Measurements from ENCODE around the gene XRCC3.
"Not testable (repeated sequence)": the region's sequence is repeated elsewhere in the genome, so short reads cannot be mapped to it uniquely, and the experiment has no call there.

Gene XRCC3

GRCh38 chr14:103659631-103660030, 55.6 kb downstream of the XRCC3 start:
- no peak for DNase-seq

DNA sequence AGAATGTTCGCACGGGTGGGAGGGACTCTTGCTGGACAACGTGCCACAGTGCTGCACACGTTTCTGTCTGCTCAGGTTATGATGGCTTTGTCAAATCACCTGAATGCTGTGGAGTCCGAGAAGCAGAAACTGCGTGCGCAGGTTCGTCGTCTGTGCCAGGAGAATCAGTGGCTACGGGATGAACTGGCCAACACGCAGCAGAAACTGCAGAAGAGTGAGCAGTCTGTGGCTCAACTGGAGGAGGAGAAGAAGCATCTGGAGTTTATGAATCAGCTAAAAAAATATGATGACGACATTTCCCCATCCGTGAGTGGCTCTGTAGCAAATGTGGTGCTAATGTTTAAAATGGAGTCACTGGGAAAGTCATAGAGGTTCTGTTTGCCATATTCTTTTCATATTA, 57.8 kb downstream of the XRCC3 start:
- no peak for DNase-seq

- DNase-seq: no peak
These were observed 58.5 kb downstream of the XRCC3 start for GRCh38 chr14:103656756-103657133.

GRCh38 chr14:103656031-103656755, 59.1 kb downstream of the XRCC3 start:
- no peak for DNase-seq

DNA sequence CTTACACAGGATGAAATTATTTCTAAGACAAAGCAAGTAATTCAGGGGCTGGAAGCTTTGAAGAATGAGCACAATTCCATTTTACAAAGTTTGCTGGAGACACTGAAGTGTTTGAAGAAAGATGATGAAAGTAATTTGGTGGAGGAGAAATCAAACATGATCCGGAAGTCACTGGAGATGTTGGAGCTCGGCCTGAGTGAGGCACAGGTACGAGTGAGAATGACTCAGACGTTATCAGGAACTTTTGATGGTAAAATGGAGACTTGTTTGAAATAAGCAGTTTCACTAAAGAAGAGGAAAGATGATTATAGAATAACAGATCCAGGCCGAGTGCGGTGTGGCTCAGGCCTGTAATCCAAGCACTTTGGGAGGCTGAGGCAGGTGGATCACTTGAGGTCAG, 60.6 kb downstream of the XRCC3 start:
- DNase-seq: no peak

- no peak for DNase-seq
These were observed 61.4 kb downstream of the XRCC3 start for GRCh38 chr14:103653805-103654204.

- DNase-seq: not testable (repeated sequence)
These were observed 61.9 kb downstream of the XRCC3 start for GRCh38 chr14:103653336-103653735.

DNA sequence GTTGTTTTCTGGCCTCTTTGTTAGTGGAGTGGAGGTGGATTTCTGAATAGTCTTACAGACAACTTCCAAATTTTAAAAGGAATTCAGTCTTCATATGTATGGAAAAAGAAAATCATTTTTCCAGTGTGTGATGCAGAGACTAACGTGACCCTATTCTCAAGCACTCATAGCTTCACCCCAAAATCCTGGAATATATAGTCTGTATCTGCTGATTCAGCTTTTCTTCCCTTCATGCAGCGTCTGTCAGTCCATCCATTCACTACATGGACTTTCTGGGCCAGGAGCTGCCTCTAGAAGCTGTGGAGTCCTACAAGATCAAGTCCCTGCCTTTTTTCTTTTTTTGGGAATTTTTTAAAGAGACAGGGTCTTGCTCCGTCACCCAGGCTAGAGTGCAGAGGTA, 62.4 kb downstream of the XRCC3 start:
- no peak for DNase-seq

GRCh38 chr14:103651585-103651984, 63.7 kb downstream of the XRCC3 start:
- DNase-seq: no peak

- DNase-seq: no peak
These were observed 65.0 kb downstream of the XRCC3 start for GRCh38 chr14:103650213-103650612.

DNA sequence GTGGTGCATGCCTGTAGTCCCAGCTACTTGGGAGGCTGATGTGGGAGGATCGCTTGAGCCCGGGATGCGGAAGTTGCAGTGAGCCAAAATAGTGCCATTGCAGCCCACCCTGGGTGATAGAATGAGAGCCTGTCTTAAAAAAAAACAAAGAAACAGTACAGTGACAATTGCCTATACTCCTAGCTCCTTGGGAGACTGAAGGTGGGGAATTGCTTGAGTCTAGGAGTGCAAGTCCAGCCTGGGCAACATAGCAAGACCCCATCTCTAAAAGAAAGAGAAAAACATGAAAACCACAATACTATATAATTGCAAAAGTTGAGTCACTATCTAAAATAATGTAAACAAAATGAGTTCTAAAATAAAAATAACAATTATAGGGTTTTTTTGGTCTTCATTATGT, 66.2 kb downstream of the XRCC3 start:
- DNase-seq: no peak

All from NCI-H1694 treated with DMSO at 0.1 percent for 48 hours (cell line).